Activated gamma-delta T cell (primary cell): ENCODE results near the gene AKR1D1.
"Not testable (repeated sequence)": the region's sequence is repeated elsewhere in the genome, so short reads cannot be mapped to it uniquely, and the experiment has no call there.

ENCODE experiments used
- DNase-seq: peaks from one replicate; lab custom pipeline; 2025; lab: John Stamatoyannopoulos, UW
- total RNA-seq, 2 donors: gene quantifications; one replicate each; lab custom pipeline; 2026; lab: John Stamatoyannopoulos, UW

Gene AKR1D1, protein sequence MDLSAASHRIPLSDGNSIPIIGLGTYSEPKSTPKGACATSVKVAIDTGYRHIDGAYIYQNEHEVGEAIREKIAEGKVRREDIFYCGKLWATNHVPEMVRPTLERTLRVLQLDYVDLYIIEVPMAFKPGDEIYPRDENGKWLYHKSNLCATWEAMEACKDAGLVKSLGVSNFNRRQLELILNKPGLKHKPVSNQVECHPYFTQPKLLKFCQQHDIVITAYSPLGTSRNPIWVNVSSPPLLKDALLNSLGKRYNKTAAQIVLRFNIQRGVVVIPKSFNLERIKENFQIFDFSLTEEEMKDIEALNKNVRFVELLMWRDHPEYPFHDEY
- total RNA-seq = 0 reads per million in 2 donors

DNA sequence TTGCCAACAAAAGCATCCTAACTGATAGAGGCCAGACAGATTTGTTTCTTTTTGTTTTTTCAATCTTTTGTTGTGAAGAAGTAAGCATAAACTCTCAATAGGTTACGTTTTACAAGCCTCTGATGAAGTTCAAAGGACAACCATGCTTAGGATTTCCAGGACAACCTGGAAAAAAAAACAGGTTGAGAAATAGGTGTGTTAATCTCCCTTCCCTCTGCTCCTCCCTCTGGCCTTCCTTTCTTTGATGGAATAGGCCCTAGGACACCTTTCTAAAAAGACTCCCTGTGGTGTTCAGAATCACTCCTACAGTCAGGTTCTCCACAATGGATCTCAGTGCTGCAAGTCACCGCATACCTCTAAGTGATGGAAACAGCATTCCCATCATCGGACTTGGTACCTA lies at the start of gene AKR1D1:
AKR1D1 (plus strand) TSS at position 264 of the 400 bp plus-strand sequence; CDS start at position 324, 60 bp downstream.
- no peak for DNase-seq

DNA sequence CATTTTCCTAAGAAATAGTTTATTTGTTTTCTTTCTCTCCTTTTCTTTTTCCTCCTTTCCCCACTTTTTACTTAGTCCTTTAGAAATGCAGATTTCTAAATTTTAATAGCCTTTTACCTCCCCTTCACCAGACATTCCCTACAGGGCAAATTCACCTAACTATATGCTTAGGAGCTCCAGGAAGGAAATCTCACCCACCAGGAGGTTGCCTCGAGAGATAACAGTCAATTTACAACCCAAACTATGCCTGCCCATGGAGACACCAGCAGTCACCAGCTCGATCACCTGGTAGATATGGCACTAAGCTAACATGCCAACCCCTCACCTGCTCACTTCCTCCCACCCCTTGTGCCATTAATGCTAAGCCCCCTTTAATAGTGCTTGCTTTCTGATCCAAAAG lies 49.2 kb upstream of the AKR1D1 start:
- no peak for DNase-seq

DNA sequence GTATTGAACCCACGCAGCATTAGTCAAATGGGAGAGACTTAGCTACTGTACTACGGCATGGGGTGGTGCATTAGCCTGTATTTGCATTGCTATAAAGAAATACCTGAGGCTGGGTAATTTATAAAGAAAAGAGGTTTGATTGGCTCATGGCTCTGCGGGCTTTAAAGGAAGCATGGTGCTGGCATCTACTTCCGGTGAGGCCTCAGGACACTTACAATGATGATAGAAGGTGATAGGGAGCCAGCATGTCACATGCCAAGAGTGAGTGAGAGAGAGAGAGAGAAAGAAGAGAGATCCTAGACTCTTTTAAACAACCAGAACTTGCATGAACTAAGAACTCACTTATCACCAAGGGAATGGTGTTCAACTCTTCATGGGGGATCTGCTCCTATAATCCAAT lies 47.1 kb upstream of the AKR1D1 start:
- DNase-seq = no peak

DNA sequence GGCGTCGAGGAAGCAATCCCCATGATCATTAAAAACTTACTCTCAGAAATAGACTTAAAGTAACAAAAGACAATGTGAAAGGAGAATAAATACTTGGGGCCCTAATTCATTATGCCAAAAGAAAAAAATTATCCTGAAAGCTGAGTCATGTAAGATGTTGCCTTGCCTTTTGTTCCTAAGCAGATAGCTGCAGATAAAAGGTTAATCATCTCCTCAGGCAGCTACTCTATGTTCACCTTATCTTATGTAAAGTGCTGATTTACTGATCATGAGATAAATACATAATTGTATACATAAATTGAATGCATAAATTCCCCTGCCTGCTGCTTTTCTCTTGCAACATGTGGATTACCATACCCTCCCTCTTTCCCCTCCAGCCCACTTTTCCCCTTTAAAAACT lies 46.3 kb upstream of the AKR1D1 start:
- no peak for DNase-seq

DNA sequence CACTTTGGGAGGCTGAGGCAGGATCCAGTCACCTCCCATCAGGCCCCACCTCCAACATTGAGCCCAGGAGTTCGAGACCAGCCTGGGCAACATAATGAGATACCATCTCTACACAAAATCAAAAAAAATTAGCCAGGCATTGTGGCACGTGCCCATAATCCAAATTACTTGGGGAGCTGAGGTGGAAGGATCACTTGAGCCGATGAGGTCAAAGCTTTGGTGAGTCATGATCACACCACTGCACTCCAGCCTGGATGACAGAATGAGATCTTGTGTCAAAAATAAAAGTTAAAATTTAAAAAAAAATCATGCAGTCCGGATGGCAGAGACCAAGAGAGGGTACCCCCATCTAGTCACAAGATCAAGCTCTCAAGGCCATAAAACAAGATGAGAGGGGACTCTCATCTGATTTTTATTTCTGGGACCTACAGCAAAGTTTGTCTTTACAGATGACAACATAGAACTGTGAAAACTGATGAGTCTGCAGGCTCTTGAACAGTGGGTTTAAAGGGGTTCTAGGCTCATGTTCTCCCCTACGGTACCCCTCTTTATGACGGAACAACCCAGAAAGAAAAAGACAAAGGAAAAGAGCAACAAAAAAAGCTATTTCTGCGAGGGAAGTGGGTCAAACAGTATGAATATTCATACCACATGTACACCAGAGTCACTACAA lies 45.4 kb upstream of the AKR1D1 start:
- no peak for DNase-seq

DNA sequence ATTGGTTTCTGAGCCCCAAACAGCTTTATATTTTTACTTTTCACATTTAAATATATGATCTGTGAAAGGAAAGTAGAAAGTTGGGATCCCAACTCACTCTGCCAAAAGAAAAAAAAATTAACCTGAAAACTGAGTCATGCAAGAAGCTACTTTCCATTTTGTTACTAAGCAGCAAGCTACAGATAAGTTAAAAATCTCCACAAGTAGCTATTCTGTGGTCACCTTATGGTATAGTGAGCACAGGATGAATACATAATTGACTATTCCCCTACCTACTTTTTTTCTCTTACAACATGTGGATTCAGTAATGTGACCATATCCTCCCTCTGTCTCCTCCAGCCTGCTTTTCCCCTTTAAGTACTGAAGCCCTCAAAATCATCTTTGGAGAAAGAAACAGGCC lies 44.1 kb upstream of the AKR1D1 start:
- DNase-seq = no peak

DNA sequence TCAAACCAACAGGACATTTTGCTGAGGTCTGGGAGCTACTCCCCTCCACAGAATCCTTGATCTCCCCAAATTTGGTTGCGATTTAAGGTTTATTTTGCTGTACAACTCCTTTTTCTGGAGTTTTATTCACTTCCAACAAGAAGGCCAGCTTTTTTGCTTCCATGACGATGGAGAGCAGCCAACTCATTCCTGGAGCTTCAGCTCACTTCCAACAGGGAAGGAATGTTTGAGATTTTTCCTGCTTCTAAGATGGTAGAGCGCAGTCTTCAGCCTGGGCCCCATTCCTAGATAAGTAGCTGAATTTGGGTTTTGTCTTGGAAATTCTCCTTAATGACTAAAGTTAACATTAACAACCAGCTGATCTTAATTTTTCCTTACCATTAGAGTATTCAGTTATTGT lies 43.5 kb upstream of the AKR1D1 start:
- no peak for DNase-seq

DNA sequence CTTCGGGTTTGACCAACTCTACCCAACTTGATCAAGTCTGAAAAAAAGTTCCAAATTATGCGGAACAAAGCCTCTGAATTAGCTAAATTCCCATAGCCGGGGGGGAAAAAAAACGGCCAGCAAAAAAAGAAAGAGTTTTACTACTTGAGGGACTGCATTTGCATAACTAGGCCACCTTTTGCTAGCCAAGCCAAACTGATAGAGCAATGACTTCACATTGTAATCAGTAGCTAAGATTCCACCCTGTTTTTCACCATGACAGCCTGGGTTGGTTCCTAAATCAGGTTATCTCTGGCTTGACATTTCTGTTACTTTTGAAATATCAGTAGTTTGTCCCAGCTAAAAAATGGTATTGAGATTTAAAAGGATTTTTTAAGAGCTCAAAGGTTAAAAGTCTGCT lies 43.0 kb upstream of the AKR1D1 start:
- DNase-seq = no peak

DNA sequence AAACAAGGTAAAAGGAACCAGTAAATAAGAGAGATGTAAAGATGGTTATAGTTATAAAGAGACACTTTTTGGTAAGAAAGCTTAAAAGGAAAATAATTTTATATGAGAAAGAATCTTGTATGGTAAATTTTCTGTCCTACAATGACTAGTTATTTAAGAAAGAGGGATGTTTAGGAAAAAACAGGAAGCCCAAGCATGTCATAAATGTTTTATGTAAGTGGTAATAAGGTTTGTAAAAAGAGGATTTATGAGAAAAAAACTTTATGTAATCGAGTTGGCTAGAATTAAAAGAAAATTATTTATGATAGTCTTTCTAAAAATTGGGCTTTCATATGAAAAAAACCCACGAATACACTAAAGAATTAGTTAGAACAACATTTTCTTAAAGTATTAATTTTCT lies 40.1 kb upstream of the AKR1D1 start:
- no peak for DNase-seq

DNA sequence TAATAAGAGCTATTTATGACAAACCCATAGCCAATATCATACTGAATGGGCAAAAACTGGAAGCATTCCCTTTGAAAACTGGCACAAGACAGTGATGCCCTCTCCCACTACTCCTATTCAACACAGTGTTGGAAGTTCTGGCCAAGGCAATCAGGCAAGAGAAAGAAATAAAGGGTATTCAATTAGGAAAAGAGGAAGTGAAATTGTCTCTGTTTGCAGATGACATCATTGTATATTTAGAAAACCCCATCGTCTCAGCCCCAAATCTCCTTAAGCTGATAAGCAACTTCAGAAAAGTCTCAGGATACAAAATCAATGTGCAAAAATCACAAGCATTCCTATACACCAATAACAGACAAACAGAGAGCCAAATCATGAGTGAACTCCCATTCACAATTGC lies 36.2 kb upstream of the AKR1D1 start:
- not testable (repeated sequence) for DNase-seq

DNA sequence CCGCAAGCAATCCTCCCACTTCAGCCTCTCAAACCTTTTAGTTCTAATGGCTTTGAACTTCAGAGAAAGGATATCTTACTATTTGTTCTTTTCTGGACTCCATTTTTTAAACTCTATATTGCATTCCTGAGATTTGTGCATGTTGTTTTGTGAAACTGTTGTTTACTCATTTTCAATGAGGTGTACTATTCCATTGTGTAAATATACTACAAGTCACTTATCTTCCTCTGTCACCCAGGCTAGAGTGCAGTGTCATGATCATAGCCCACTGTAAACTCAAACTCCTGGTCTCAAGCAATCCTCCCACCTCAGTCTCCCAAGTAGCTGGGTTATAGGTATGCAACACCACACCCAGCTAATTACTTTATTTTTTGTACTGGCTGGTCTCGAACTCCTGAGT lies 31.4 kb upstream of the AKR1D1 start:
- DNase-seq = no peak

DNA sequence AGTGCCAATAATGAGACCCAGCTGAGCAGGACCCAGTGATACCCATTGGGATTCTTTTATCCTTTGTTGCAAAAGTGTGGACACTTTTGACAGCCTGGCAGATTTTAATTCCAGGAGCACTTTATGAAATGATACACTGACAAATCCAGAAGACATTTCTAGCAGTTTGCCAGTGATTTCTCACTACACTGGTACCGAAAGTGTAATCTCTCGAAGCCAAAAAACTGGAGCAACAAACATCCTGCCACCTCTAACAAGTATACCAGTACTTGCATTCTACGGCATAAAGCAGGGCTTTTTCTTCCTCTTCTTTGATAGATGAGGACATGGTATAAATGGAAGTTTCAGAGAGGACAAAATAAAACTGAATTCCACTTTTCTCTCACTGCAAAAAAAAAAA lies 28.4 kb upstream of the AKR1D1 start:
- DNase-seq = no peak

DNA sequence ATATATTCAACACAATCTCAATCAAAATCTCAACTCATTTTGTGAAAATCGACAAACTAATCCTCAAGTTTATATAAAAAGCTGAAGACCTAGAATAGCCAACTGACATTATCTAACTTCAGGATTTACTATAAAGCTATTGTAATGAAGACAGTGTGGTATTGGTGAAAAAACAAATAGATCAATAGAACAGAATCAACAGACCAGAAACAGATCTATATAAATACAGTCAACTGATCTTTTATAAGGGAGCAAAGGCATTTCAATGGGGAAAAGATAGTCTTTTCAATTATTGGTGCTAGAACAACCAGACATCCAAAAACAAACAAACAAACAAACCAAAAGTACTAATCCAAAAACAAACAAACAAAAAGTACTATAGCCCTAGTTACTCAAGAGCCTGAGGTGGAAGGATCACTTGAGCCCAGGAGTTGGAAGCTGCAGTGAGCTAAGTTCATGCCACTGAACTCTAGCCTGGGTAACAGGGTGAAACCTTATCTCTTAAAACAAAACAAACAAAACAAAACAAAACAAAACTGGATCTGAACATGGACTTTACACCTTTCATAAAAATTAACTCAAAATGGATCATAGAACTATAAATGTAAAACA lies 26.6 kb upstream of the AKR1D1 start:
- no peak for DNase-seq

DNA sequence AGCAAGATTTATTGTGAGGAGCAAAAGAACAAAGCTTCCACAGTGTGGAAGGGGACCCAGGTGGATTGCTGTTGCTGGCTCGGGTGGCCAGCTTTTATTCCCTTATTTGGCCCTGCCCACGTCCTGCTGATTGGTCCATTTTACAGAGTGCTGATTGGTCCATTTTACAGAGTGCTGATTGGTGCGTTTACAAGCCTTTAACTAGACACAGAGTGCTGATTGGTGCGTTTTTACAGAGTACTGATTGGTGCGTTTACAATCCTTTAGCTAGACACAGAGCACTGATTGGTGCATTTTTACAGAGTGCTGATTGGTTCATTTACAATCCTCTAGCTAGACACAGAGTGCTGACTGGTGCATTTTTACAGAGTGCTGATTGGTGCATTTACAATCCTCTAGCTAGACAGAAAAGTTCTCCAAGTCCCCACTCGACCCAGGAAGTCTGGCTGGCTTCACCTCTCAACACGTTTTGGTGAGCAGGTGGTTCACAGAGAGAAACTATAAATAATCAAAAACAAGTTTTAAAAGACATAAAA lies 24.5 kb upstream of the AKR1D1 start:
- not testable (repeated sequence) for DNase-seq

DNA sequence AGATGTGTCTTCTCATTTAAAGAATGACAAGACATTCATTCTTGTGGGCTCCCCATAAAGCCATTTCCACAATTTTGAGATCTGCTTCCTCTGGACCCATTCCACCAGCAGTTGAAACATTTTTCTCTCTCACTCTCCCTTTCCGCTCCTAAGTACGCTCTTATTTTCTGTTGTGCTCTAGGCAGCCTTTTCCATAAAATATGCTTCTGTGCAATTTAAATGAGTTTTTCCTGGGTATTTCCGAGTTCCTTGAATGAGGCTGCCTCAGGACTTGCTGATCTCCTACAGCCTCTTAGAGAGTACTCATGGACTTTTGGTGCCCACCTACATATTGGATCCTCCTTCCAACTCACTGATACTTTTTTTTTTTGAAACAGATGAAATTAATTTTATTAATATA lies 23.6 kb upstream of the AKR1D1 start:
- no peak for DNase-seq

DNA sequence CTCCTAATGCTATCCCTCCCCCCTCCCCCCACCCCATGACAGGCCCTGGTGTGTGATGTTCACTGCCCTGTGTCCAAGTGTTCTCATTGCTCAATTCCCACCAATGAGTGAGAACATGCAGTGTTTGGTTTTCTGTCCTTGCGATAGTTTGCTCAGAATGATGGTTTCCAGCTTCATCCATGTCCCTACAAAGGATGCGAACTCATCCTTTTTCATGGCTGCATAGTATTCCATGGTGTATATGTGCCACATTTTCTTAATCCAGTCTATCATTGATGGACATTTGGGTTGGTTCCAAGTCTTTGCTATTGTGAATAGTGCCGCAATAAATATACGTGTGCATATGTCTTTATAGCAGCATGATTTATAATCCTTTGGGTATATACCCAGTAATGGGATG lies 20.6 kb upstream of the AKR1D1 start:
- DNase-seq = not testable (repeated sequence)

DNA sequence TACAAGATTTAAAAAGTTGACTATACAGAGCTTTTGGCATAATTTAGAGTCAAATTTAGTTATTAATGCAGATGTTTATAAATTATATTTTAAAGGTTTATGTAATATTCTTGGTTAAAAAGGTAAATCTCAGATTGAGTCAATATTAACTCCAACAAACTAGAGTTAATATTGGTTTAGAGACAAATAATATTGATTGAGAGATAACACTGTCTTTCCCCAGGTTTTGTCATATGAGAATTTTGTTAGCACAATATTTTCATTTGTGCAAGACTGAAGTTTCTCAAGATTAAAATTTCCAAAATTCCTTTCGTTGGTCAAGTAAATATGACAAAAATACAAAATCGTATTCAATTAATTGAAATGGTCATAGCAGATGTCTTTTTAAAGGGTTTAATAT lies 12.9 kb upstream of the AKR1D1 start:
- DNase-seq = no peak

DNA sequence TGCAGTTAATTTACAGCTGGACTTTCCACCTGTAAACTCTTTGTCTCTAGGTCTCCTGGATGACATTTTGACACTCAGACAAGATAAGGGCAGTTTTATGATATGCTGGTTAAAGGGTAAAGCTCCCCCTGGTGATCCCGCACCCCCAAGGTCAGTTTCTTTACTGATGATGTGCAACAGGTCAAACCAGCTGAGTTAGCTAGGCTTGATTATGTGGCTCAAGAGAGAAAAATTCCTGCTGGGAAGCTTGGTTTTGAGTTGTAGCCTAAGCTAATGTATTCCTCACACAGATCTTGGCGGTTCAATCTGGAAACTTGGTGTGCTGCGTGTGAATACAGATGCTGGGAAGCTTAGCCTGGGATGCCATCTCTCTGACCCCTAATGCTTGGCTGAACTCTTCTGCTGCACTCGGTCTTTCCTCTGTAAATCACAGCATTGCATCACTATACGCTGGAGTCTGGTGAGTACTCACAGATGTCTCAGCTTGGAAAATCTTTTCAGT lies 11.4 kb upstream of the AKR1D1 start:
- DNase-seq = no peak

DNA sequence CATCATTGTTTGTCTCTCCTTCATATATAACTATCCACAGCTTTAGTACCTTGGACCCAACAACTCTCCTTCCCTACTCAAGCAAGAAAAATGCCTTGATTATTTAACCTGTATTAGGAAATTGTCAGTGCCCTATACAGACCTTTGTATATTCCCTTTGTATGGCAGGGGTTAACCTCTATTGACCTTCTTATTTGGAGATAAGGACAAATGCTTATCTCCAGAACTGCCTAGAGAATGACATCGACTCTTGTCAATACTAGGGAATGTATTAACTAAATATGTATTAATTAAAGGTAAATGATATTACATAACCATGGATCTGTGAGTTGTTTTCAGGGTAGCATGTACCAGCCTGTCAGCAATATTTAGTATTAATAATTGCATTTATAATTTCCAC lies 10.4 kb upstream of the AKR1D1 start:
- DNase-seq = no peak

DNA sequence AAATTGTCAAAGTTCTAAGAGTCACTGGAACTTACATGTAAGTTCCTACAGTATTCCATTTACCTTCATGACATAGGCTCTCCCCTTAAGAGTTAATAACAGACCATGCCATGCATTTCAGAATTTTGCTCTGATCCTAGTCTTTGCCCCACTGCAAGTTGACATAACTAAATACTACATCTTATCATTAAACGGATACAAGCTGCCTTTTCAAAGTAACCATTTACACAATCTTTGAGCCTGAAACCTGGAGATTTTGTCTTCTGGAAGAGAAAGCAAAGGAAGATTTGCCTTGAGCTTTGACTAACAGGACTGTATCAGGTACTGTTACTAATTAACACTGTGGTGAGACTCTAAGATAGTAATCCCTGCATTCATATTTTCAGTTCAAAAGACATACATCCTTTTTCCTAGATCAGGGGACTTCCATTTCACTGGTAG lies 9.3 kb upstream of the AKR1D1 start:
- DNase-seq = no peak

DNA sequence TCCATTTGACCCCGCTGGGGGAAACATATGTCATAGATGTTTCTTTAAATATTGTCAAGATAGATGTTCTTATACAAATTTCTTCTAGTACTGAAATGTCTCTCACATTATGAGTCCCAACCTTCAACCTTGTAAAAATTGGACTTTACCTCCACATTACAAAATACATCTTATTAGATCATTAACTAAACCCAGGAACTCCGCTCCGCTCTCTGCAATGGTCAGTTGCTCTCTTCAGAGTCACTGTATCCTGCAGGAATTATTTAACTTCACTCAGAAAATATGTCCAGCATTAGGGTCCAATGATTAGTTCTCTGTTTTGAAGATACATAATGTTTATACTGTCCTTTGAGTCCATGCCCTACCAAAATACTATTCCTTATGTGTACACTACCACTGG lies 8.5 kb upstream of the AKR1D1 start:
- no peak for DNase-seq

DNA sequence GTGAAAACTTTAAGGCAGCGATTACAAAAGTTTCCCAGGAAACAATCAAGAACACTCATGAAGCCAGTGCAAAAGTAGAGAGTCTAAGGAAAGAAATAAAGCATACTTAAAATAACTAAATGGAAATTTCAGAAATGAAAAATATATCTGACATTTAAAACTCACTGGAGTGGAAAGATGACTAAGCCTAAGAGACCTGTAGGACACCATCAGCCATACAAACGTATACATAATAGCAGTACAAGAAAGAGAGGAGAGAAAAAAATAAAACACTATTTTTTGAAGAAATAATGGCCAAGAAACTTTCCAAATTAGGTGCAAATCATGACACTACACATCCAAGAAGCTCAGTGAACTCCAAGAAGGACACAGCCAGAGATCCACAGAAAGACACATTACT lies 5.4 kb upstream of the AKR1D1 start:
- no peak for DNase-seq

DNA sequence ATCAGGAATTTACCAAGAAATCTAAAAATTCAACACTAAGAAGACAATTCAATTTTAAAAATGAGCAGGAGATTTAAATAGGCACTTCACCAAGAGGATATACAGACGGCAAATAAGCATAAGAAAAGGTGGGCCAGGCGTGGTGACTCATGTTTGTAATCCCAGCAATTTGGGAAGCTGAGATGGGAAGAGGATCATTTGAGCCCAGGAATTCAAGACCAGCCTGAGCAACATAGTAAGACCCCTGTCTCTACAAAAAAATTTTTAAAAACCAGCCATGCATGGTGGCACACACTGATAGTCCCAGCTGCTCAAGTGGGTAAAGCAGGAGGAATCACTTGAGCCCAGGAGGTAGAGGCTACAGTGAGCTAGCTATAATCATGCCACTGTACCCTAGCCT lies 3.5 kb upstream of the AKR1D1 start:
- DNase-seq = no peak
